ENCODE data around the gene ZFAND6.
"Not testable (repeated sequence)": the region's sequence is repeated elsewhere in the genome, so short reads cannot be mapped to it uniquely, and the experiment has no call there.

ZFAND6 gene

DNA sequence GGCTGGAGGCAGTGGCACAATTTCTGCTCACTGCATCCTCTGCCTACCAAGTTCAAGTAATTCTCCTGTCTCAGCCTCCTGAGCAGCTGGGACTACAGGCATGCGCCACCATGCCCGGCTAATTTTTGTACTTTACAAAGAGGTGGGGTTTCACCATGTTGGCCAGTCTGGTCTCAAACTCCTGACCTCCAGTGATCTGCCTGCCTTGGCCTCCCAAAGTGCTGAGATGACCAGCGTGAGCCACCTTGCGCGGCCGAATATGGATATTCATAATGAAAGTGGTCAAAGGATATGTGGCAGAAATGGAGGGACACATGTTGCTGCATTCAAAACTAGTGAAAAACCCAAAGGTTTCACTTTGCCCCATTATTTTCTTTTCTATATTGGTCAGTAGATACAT lies 40.2 kb downstream of the ZFAND6 start:
- Histone ChIP-seq H3K79me2 (ENCODE audit: control insufficient read depth, insufficient read depth, low read length) (peaks cover 19% of the 10 kb centered on the region), H3K18ac (ENCODE audit: low read length) (peak overlapping the region; percentile 28)
- not testable (repeated sequence) for H2BK5ac ChIP-seq (ENCODE audit: low read length); DNase-seq; H3K9ac ChIP-seq (ENCODE audit: low read length); H3K56ac ChIP-seq (ENCODE audit: low read length); H4K8ac ChIP-seq (ENCODE audit: low read depth, low read length); H3K4ac ChIP-seq (ENCODE audit: low read depth, low read length); H3K36me3 ChIP-seq (ENCODE audit: control insufficient read depth, insufficient read depth, low read length); H4K5ac ChIP-seq (ENCODE audit: low read length); H3K4me3 ChIP-seq (ENCODE audit: low read length); H2AK5ac ChIP-seq (ENCODE audit: low read length); H3K4me2 ChIP-seq (ENCODE audit: low read length); H3K23ac ChIP-seq (ENCODE audit: low read length); H3K4me1 ChIP-seq (ENCODE audit: control insufficient read depth, low read depth, low read length); H3K79me1 ChIP-seq (ENCODE audit: low read length); H3K27me3 ChIP-seq (ENCODE audit: insufficient read depth, low read length, poor library complexity); H2BK15ac ChIP-seq (replicated peaks; ENCODE audit: low read depth); H3K27ac ChIP-seq (ENCODE audit: low read depth, low read length); H2BK120ac ChIP-seq (ENCODE audit: low read depth, low read length)
- no CpG with 5 or more reads among the region's 6 CpGs for WGBS (ENCODE audit: extremely low coverage, insufficient coverage, low lambda C conversion rate)

DNA sequence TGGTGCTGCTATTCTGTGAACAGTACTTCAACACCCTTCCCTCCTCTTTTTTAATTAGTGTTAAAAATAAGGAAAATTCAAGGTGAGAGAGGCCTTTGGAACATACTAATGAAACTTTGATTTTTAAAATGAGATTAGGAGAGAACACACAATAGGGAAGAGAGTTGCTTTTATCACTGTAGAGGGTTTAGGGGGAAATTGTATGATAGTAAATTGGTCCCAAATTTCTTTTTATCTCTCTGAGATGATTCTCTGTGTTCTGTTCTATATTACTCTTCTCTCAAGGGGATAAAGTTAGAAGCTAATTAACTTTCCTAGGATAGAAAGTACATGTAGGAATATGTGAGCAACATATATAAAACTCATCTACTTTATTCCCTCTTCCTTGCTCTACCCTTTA lies 40.8 kb downstream of the ZFAND6 start:
- no peak overlapping the region for H3K4me3 ChIP-seq (ENCODE audit: low read length)
- no peak overlapping the region for H3K18ac ChIP-seq (ENCODE audit: low read length)

DNA sequence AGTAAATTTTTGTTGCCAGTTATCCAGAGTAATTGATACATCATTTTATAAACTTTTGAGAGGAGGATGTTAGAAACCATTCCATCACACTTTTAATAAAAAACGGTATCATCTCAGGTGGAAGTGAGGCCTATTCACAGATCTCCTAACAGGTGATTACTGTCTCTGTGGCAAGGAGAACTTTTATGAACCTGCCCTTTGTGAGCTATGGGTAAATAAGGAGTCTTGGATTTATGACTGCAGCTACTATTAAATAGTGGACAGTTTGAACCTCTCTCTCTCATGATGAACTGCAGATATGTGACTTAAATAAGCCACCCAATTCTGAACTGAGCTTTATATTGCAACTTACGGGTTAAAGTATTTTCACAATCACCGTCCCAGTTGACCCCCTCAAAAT lies 45.7 kb downstream of the ZFAND6 start:
- Histone ChIP-seq H3K27me3 (ENCODE audit: insufficient read depth, low read length, poor library complexity) (no peaks in the 10 kb centered on the region), H3K79me1 (ENCODE audit: low read length) (peaks cover 11% of the 10 kb centered on the region), H3K9ac (ENCODE audit: low read length) (no peak overlapping the region), H3K79me2 (ENCODE audit: control insufficient read depth, insufficient read depth, low read length) (peaks cover 22% of the 10 kb centered on the region), H3K36me3 (ENCODE audit: control insufficient read depth, insufficient read depth, low read length) (no peaks in the 10 kb centered on the region), H3K56ac (ENCODE audit: low read length) (no peak overlapping the region), H3K27ac (ENCODE audit: low read depth, low read length) (no peak overlapping the region), H3K18ac (ENCODE audit: low read length) (no peak overlapping the region), H3K4me3 (ENCODE audit: low read length) (no peak overlapping the region), H4K5ac (ENCODE audit: low read length) (no peak overlapping the region), H4K8ac (ENCODE audit: low read depth, low read length) (no peak overlapping the region), H3K23ac (ENCODE audit: low read length) (no peak overlapping the region), H2BK120ac (ENCODE audit: low read depth, low read length) (no peak overlapping the region), H2BK15ac (replicated peaks; ENCODE audit: low read depth) (no peak overlapping the region), H3K4me1 (ENCODE audit: control insufficient read depth, low read depth, low read length) (no peaks in the 10 kb centered on the region), H3K4me2 (ENCODE audit: low read length) (no peak overlapping the region), H2BK5ac (ENCODE audit: low read length) (no peak overlapping the region), H2AK5ac (ENCODE audit: low read length) (no peak overlapping the region), H3K4ac (ENCODE audit: low read depth, low read length) (no peak overlapping the region)
- WGBS (ENCODE audit: extremely low coverage, insufficient coverage, low lambda C conversion rate) = no CpG with 5 or more reads among the region's 3 CpGs
- no peak for DNase-seq

More for the DNA sequence above, 40.8 kb downstream of the ZFAND6 start:
- no peak for DNase-seq
- Histone ChIP-seq H2BK15ac (replicated peaks; ENCODE audit: low read depth) (no peak overlapping the region), H3K27ac (ENCODE audit: low read depth, low read length) (no peak overlapping the region), H3K36me3 (ENCODE audit: control insufficient read depth, insufficient read depth, low read length) (no peaks in the 10 kb centered on the region), H3K4me1 (ENCODE audit: control insufficient read depth, low read depth, low read length) (no peaks in the 10 kb centered on the region), H2BK120ac (ENCODE audit: low read depth, low read length) (no peak overlapping the region), H3K56ac (ENCODE audit: low read length) (no peak overlapping the region), H2AK5ac (ENCODE audit: low read length) (no peak overlapping the region), H3K4me2 (ENCODE audit: low read length) (no peak overlapping the region), H4K8ac (ENCODE audit: low read depth, low read length) (no peak overlapping the region), H3K79me2 (ENCODE audit: control insufficient read depth, insufficient read depth, low read length) (peaks cover 19% of the 10 kb centered on the region), H4K5ac (ENCODE audit: low read length) (no peak overlapping the region), H3K9ac (ENCODE audit: low read length) (no peak overlapping the region), H3K23ac (ENCODE audit: low read length) (no peak overlapping the region), H3K4ac (ENCODE audit: low read depth, low read length) (no peak overlapping the region), H3K27me3 (ENCODE audit: insufficient read depth, low read length, poor library complexity) (no peaks in the 10 kb centered on the region), H3K79me1 (ENCODE audit: low read length) (peaks cover 6% of the 10 kb centered on the region), H2BK5ac (ENCODE audit: low read length) (no peak overlapping the region)

DNA sequence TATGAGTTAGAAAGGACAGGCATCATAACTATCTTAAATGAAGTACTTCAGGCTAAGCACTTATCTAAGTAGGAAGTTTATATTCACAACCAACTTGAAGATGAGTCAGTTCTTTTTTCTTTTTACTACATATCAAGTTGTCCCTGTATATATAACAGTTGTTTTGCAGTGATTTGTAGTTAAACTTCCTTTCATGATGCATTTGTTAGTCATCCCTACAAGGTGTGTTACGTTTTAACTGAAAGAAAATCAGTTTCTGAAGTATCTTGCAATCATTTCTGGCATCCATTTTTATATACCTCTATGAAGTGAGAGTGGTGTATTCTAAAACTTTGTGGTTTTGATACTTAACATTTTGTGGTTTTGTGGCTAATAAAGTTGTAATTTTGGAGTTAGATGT lies 46.1 kb downstream of the ZFAND6 start:
- Histone ChIP-seq H3K79me2 (ENCODE audit: control insufficient read depth, insufficient read depth, low read length) (peaks cover 22% of the 10 kb centered on the region), H2BK120ac (ENCODE audit: low read depth, low read length) (no peak overlapping the region), H3K56ac (ENCODE audit: low read length) (no peak overlapping the region), H3K36me3 (ENCODE audit: control insufficient read depth, insufficient read depth, low read length) (no peaks in the 10 kb centered on the region), H3K4me1 (ENCODE audit: control insufficient read depth, low read depth, low read length) (no peaks in the 10 kb centered on the region), H4K5ac (ENCODE audit: low read length) (no peak overlapping the region), H2BK5ac (ENCODE audit: low read length) (no peak overlapping the region), H3K4me3 (ENCODE audit: low read length) (no peak overlapping the region), H3K9ac (ENCODE audit: low read length) (no peak overlapping the region), H3K23ac (ENCODE audit: low read length) (no peak overlapping the region), H3K27me3 (ENCODE audit: insufficient read depth, low read length, poor library complexity) (no peaks in the 10 kb centered on the region), H3K27ac (ENCODE audit: low read depth, low read length) (no peak overlapping the region), H2BK15ac (replicated peaks; ENCODE audit: low read depth) (no peak overlapping the region), H2AK5ac (ENCODE audit: low read length) (no peak overlapping the region), H4K8ac (ENCODE audit: low read depth, low read length) (no peak overlapping the region), H3K4me2 (ENCODE audit: low read length) (no peak overlapping the region), H3K4ac (ENCODE audit: low read depth, low read length) (no peak overlapping the region), H3K18ac (ENCODE audit: low read length) (no peak overlapping the region), H3K79me1 (ENCODE audit: low read length) (peaks cover 11% of the 10 kb centered on the region)
- WGBS (ENCODE audit: extremely low coverage, insufficient coverage, low lambda C conversion rate) = no CpG with 5 or more reads among the region's 1 CpG
- DNase-seq = no peak

DNA sequence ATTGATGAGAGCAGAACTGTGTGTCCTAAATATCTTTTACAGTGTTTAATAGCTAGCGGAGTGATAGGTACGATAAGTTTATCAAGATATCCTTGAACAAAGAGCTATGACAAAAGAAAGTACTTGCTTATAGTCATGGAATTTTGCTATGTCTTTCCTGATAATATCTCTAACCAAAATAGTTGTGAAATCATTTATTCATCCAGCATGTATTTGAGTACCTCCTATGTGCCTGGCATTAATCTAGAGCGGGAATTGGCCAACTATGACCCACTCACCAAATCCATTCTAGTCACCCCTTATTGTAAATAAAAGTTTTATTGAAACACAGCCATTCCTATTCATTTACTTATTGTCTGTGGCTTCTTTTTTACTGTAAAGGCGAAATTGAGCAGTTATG lies 46.6 kb downstream of the ZFAND6 start:
- no peak overlapping the region for H4K8ac ChIP-seq (ENCODE audit: low read depth, low read length)
- no peak overlapping the region for H3K56ac ChIP-seq (ENCODE audit: low read length)
- H3K23ac ChIP-seq (ENCODE audit: low read length) = no peak overlapping the region
- H2BK5ac ChIP-seq (ENCODE audit: low read length) = no peak overlapping the region
- no peak overlapping the region for H3K27ac ChIP-seq (ENCODE audit: low read depth, low read length)
- no peak overlapping the region for H2BK120ac ChIP-seq (ENCODE audit: low read depth, low read length)
- H3K79me2 ChIP-seq (ENCODE audit: control insufficient read depth, insufficient read depth, low read length) = peaks cover 21% of the 10 kb centered on the region
- DNase-seq = no peak
- no peaks in the 10 kb centered on the region for H3K27me3 ChIP-seq (ENCODE audit: insufficient read depth, low read length, poor library complexity)
- H3K9ac ChIP-seq (ENCODE audit: low read length) = no peak overlapping the region
- no peak overlapping the region for H3K18ac ChIP-seq (ENCODE audit: low read length)
- no peaks in the 10 kb centered on the region for H3K36me3 ChIP-seq (ENCODE audit: control insufficient read depth, insufficient read depth, low read length)
- H3K4ac ChIP-seq (ENCODE audit: low read depth, low read length) = no peak overlapping the region
- H2AK5ac ChIP-seq (ENCODE audit: low read length) = no peak overlapping the region
- H3K79me1 ChIP-seq (ENCODE audit: low read length) = peaks cover 9% of the 10 kb centered on the region
- no peaks in the 10 kb centered on the region for H3K4me1 ChIP-seq (ENCODE audit: control insufficient read depth, low read depth, low read length)
- H3K4me2 ChIP-seq (ENCODE audit: low read length) = no peak overlapping the region
- no peak overlapping the region for H2BK15ac ChIP-seq (replicated peaks; ENCODE audit: low read depth)
- WGBS (ENCODE audit: extremely low coverage, insufficient coverage, low lambda C conversion rate) = no CpG with 5 or more reads among the region's 4 CpGs
- no peak overlapping the region for H3K4me3 ChIP-seq (ENCODE audit: low read length)
- H4K5ac ChIP-seq (ENCODE audit: low read length) = no peak overlapping the region

DNA sequence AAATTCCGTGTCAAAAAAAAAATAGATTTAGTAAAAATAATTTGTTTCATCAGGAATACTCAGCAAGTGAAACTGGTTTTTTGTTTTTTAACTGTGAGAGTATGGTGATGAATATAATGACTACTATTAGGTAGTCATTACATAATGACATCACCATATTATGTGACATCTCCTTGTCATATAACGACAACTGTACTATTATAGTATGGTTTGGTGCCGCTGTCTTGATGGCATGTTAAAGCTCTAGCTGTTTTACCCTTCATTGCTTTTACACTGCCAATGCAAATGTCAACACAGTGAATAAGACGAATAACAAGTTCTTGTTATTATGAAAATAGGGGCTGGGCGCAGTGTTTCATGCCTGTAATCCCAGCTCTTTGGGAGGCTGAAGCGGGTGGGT lies 47.7 kb downstream of the ZFAND6 start:
- no peak overlapping the region for H3K4ac ChIP-seq (ENCODE audit: low read depth, low read length)
- H3K23ac ChIP-seq (ENCODE audit: low read length) = no peak overlapping the region
- no peak overlapping the region for H2BK120ac ChIP-seq (ENCODE audit: low read depth, low read length)
- H4K8ac ChIP-seq (ENCODE audit: low read depth, low read length) = no peak overlapping the region
- no peak overlapping the region for H3K4me3 ChIP-seq (ENCODE audit: low read length)
- DNase-seq = no peak
- no peaks in the 10 kb centered on the region for H3K36me3 ChIP-seq (ENCODE audit: control insufficient read depth, insufficient read depth, low read length)
- no peaks in the 10 kb centered on the region for H3K4me1 ChIP-seq (ENCODE audit: control insufficient read depth, low read depth, low read length)
- H2BK5ac ChIP-seq (ENCODE audit: low read length) = no peak overlapping the region
- no peak overlapping the region for H2BK15ac ChIP-seq (replicated peaks; ENCODE audit: low read depth)
- no peak overlapping the region for H3K18ac ChIP-seq (ENCODE audit: low read length)
- H3K79me1 ChIP-seq (ENCODE audit: low read length) = peaks cover 9% of the 10 kb centered on the region
- WGBS (ENCODE audit: extremely low coverage, insufficient coverage, low lambda C conversion rate) = no CpG with 5 or more reads among the region's 6 CpGs
- no peak overlapping the region for H3K56ac ChIP-seq (ENCODE audit: low read length)
- no peak overlapping the region for H3K27ac ChIP-seq (ENCODE audit: low read depth, low read length)
- no peaks in the 10 kb centered on the region for H3K27me3 ChIP-seq (ENCODE audit: insufficient read depth, low read length, poor library complexity)
- no peak overlapping the region for H4K5ac ChIP-seq (ENCODE audit: low read length)
- H3K9ac ChIP-seq (ENCODE audit: low read length) = no peak overlapping the region
- no peak overlapping the region for H2AK5ac ChIP-seq (ENCODE audit: low read length)
- H3K79me2 ChIP-seq (ENCODE audit: control insufficient read depth, insufficient read depth, low read length) = peaks cover 24% of the 10 kb centered on the region
- no peak overlapping the region for H3K4me2 ChIP-seq (ENCODE audit: low read length)

Measured in mesendoderm (in vitro differentiated cells).